T-cell (primary cell): ENCODE measurements around the gene NR2C1. TPM values are rescaled to one million over a fixed set of nuclear protein-coding genes. Genes with fewer than 3 reads are reported as not detected.
"Not testable (repeated sequence)": the region's sequence is repeated elsewhere in the genome, so short reads cannot be mapped to it uniquely, and the experiment has no call there.

ENCODE experiments used
- ATAC-seq, 4 experiments: fragments of 200-7000 bp in 3 of 4; fragments of 150-1000 bp in 1 of 4; cut with Tn5 transposase; replicated peaks in 1 of 4; 1 replicate in 3 of 4; 2 replicates in 1 of 4; pipeline ENCODE4 v1.10.0; 2021; ENCODE audit warnings: moderate library complexity in 3 of 4, mild to moderate bottlenecking in 2 of 4, moderate number of reproducible peaks in 1 of 4
- CTCF ChIA-PET, 2 donors: fragments of 300-600 bp; sonication (Branson Sonifier 250); formaldehyde crosslinking; loops; one replicate each; lab custom pipeline; 2022; ENCODE audit warnings: antibody characterized with exemption in 2 of 2; lab: Charles Lee
- POLR2A ChIA-PET, 2 donors: fragments of 300-600 bp; sonication (Branson Sonifier 250); formaldehyde crosslinking; loops; one replicate each; lab custom pipeline; 2022; ENCODE audit warnings: antibody characterized with exemption in 2 of 2; lab: Charles Lee
- DNase-seq, 35 experiments: peaks; one replicate each; pipeline versions ENCODE4 v3.0.0 to v3.0.0-alpha.2; 2013 to 2023
- H3K27ac ChIP-seq: one replicate; pipeline ENCODE4 v1.5.1; 2013; ENCODE audit warnings: low read length
- H3K27me3 ChIP-seq, 2 experiments: replicated peaks in 1 of 2; 1 replicate in 1 of 2; 2 replicates in 1 of 2; pipeline versions ENCODE4 v1.6.1 to v1.7.0; 2013; ENCODE audit warnings: low read length in 1 of 2, mixed read lengths in 1 of 2; ENCODE audit not compliant: control insufficient read depth in 2 of 2, insufficient read depth in 2 of 2; ENCODE audit errors: extremely low read depth in 1 of 2
- H3K36me3 ChIP-seq, 2 donors: 1 replicate in 1 of 2; 2 replicates in 1 of 2; pipeline versions ENCODE4 v1.6.1 to v1.7.0; 2013; ENCODE audit warnings: low read length in 1 of 2; ENCODE audit not compliant: control insufficient read depth in 2 of 2, insufficient read depth in 1 of 2; ENCODE audit errors: extremely low read depth in 1 of 2
- H3K4me1 ChIP-seq, 2 experiments: 1 replicate in 1 of 2; 2 replicates in 1 of 2; pipeline versions ENCODE4 v1.6.1 to v1.7.0; 2013; ENCODE audit warnings: low read length in 2 of 2, mixed read lengths in 1 of 2; ENCODE audit not compliant: insufficient read depth in 2 of 2, control insufficient read depth in 1 of 2; ENCODE audit errors: extremely low read depth in 1 of 2
- H3K4me3 ChIP-seq, 2 donors: 1 replicate in 1 of 2; 2 replicates in 1 of 2; pipeline versions ENCODE4 v1.5.1 to v1.7.0; 2013; ENCODE audit warnings: mild to moderate bottlenecking in 2 of 2, low read length in 1 of 2, moderate library complexity in 1 of 2; ENCODE audit not compliant: control insufficient read depth in 1 of 2; ENCODE audit errors: extremely low read depth in 1 of 2
- H3K9me3 ChIP-seq: 2 replicates; pipeline ENCODE4 v1.7.0; 2013
- H3K27ac Mint-ChIP-seq, 2 donors: one replicate each; pipeline ENCODE4 v1.8.0; 2020 to 2021; ENCODE audit warnings: mild to moderate bottlenecking in 2 of 2, mixed read lengths in 2 of 2
- H3K27me3 Mint-ChIP-seq, 2 donors: one replicate each; pipeline ENCODE4 v1.8.0; 2021 to 2022; ENCODE audit warnings: mixed read lengths in 2 of 2
- H3K36me3 Mint-ChIP-seq: one replicate; pipeline ENCODE4 v1.8.0; 2021; ENCODE audit warnings: mixed read lengths
- H3K4me1 Mint-ChIP-seq, 3 donors: one replicate each; pipeline ENCODE4 v1.8.0; 2020 to 2022; ENCODE audit warnings: mixed read lengths in 3 of 3, mild to moderate bottlenecking in 1 of 3
- H3K4me3 Mint-ChIP-seq, 3 donors: one replicate each; pipeline ENCODE4 v1.8.0; 2020 to 2022; ENCODE audit warnings: mild to moderate bottlenecking in 3 of 3, mixed read lengths in 3 of 3, moderate library complexity in 3 of 3
- H3K9me3 Mint-ChIP-seq, 3 donors: one replicate each; pipeline ENCODE4 v1.8.0; 2020 to 2022; ENCODE audit warnings: mixed read lengths in 3 of 3
- WGBS: methylation state at CpG from one replicate; pipeline ENCODE4 v1.1.5; 2013; ENCODE audit warnings: missing lambda C conversion rate; ENCODE audit not compliant: insufficient coverage; 5-methylcytosine and 5-hydroxymethylcytosine counted together
- total RNA-seq, 35 experiments: library from RNA in 6 of 35; stranded (reverse) in 6 of 35; fragments of 120-200 nt in 1 of 35; gene quantifications; one replicate each; pipeline versions ENCODE4 v1.2.1 to v1.2.4 and lab custom pipeline; 2013 to 2026

The NR2C1 gene
- total RNA-seq, 5 donors from 2014 or later (not counting 1 experiment from before 2014, with no cell fraction given), result 35.3 to 47.2 (median 39.6) TPM

GRCh38 chr12:95101957-95102356, 28.5 kb upstream of the NR2C1 start:
- H3K4me3 ChIP-seq, H3K9me3 Mint-ChIP-seq, H3K9me3 ChIP-seq, H3K27ac ChIP-seq, H3K36me3 ChIP-seq, H3K27ac Mint-ChIP-seq, H3K4me3 Mint-ChIP-seq, H3K4me1 ChIP-seq, H3K36me3 Mint-ChIP-seq, H3K27me3 ChIP-seq, DNase-seq, ATAC-seq, H3K27me3 Mint-ChIP-seq: not testable (repeated sequence)
- WGBS, result 82% methylated on average over 4 of the region's 5 CpGs
- ChIA-PET CTCF (interaction anchor here in 1 of 2 donors (0.7 kb wide), 1 partner anchor 35 kb away, joined by 4 read pairs; no protein-coding TSS in a partner anchor), POLR2A (interaction anchor here in 1 of 2 donors (0.6 to 0.7 kb wide), 2 partner anchors 512 to 1018 kb away, joined by 8 to 9 read pairs; no protein-coding TSS in a partner anchor)
- peaks cover 0 to 11% (median 8%) of the 10 kb centered on the region in 3 donors for H3K4me1 Mint-ChIP-seq

- no peak overlapping the region for H3K4me3 ChIP-seq
- H3K9me3 ChIP-seq, result no peaks in the 10 kb centered on the region
- no peaks in the 10 kb centered on the region for H3K9me3 Mint-ChIP-seq
- no peaks in the 10 kb centered on the region for H3K27me3 Mint-ChIP-seq
- DNase-seq (no peak), ATAC-seq (no peak)
- no peak overlapping the region for H3K4me3 Mint-ChIP-seq
- H3K27me3 ChIP-seq, result no peaks in the 10 kb centered on the region
- H3K4me1 Mint-ChIP-seq, result peaks cover 0 to 11% (median 8%) of the 10 kb centered on the region in 3 donors
- CTCF ChIA-PET, result no interaction called here
- H3K27ac ChIP-seq, result no peak overlapping the region
- H3K27ac Mint-ChIP-seq, result no peak overlapping the region
- no peaks in the 10 kb centered on the region for H3K4me1 ChIP-seq
- WGBS, result 91% methylated on average over 8 of the region's 11 CpGs
- H3K36me3 Mint-ChIP-seq, result no peaks in the 10 kb centered on the region
- no peaks in the 10 kb centered on the region for H3K36me3 ChIP-seq
- POLR2A ChIA-PET, result interaction anchor here in 1 of 2 donors (0.5 kb wide), 1 partner anchor 10 kb away, joined by 3 read pairs; no protein-coding TSS in a partner anchor
Observed at GRCh38 chr12:95100264-95101190, 27.1 kb upstream of the NR2C1 start.

GRCh38 chr12:95099270-95099790, 25.9 kb upstream of the NR2C1 start:
- 100% methylated on average over 2 of the region's 4 CpGs for WGBS
- ChIA-PET POLR2A (no interaction called here), CTCF (interaction anchor here in 1 of 2 donors (0.7 kb wide), 1 partner anchor 13 kb away, joined by 4 read pairs; no protein-coding TSS in a partner anchor)
- H3K4me1 ChIP-seq, result no peaks in the 10 kb centered on the region
- H3K9me3 ChIP-seq, result no peaks in the 10 kb centered on the region
- DNase-seq (no peak), ATAC-seq (no peak)
- no peaks in the 10 kb centered on the region for H3K27me3 ChIP-seq
- no peaks in the 10 kb centered on the region for H3K36me3 ChIP-seq
- no peak overlapping the region for H3K27ac Mint-ChIP-seq
- H3K36me3 Mint-ChIP-seq, result no peaks in the 10 kb centered on the region
- no peak overlapping the region for H3K4me3 ChIP-seq
- H3K4me1 Mint-ChIP-seq, result peaks cover 0 to 11% (median 8%) of the 10 kb centered on the region in 3 donors
- no peak overlapping the region for H3K4me3 Mint-ChIP-seq
- no peaks in the 10 kb centered on the region for H3K27me3 Mint-ChIP-seq
- no peak overlapping the region for H3K27ac ChIP-seq
- H3K9me3 Mint-ChIP-seq, result no peaks in the 10 kb centered on the region

GRCh38 chr12:95096852-95097251, 23.4 kb upstream of the NR2C1 start:
- ChIA-PET POLR2A (no interaction called here), CTCF (no interaction called here)
- Mint-ChIP-seq H3K27me3 (no peaks in the 10 kb centered on the region), H3K36me3 (no peaks in the 10 kb centered on the region), H3K27ac (no peak overlapping the region), H3K4me3 (no peak overlapping the region), H3K9me3 (no peaks in the 10 kb centered on the region), H3K4me1 (no peaks in the 10 kb centered on the region)
- Histone ChIP-seq H3K27me3 (no peaks in the 10 kb centered on the region), H3K27ac (no peak overlapping the region), H3K4me1 (no peaks in the 10 kb centered on the region), H3K4me3 (no peak overlapping the region), H3K36me3 (no peaks in the 10 kb centered on the region), H3K9me3 (no peaks in the 10 kb centered on the region)
- no CpG with 5 or more reads among the region's 3 CpGs for WGBS
- no peak for ATAC-seq
- DNase-seq, result no peak

- Histone ChIP-seq H3K27ac (no peak overlapping the region), H3K4me3 (no peak overlapping the region), H3K36me3 (no peaks in the 10 kb centered on the region), H3K27me3 (no peaks in the 10 kb centered on the region), H3K9me3 (no peaks in the 10 kb centered on the region), H3K4me1 (no peaks in the 10 kb centered on the region)
- no peak for DNase-seq
- H3K4me3 Mint-ChIP-seq, result no peak overlapping the region
- no peaks in the 10 kb centered on the region for H3K9me3 Mint-ChIP-seq
- H3K4me1 Mint-ChIP-seq, result no peaks in the 10 kb centered on the region
- no peak overlapping the region for H3K27ac Mint-ChIP-seq
- POLR2A ChIA-PET, result no interaction called here
- no peak for ATAC-seq
- H3K27me3 Mint-ChIP-seq, result no peaks in the 10 kb centered on the region
- H3K36me3 Mint-ChIP-seq, result no peaks in the 10 kb centered on the region
- 90% methylated on average over 2 of the region's 2 CpGs for WGBS
- CTCF ChIA-PET, result no interaction called here
Observed at GRCh38 chr12:95096378-95096777, 23.0 kb upstream of the NR2C1 start.

GRCh38 chr12:95095866-95096265, 22.4 kb upstream of the NR2C1 start:
- H3K36me3 Mint-ChIP-seq, DNase-seq, H3K4me3 Mint-ChIP-seq, H3K27ac ChIP-seq, CTCF ChIA-PET, H3K27ac Mint-ChIP-seq, H3K36me3 ChIP-seq, H3K4me1 Mint-ChIP-seq, H3K4me3 ChIP-seq, H3K9me3 Mint-ChIP-seq, H3K4me1 ChIP-seq, POLR2A ChIA-PET, H3K9me3 ChIP-seq, H3K27me3 Mint-ChIP-seq, ATAC-seq, H3K27me3 ChIP-seq: not testable (repeated sequence)
- WGBS, result no CpG with 5 or more reads among the region's 2 CpGs
